Mesothelial cell of epicardium (in vitro differentiated cells): ENCODE results near the gene PHF21B. TPM values are rescaled to one million over a fixed set of nuclear protein-coding genes. Genes with fewer than 3 reads are reported as not detected.

ENCODE experiments used
- DNase-seq, 2 experiments: peaks; one replicate each; pipeline ENCODE4 v3.0.0; 2021; ENCODE audit warnings: low spot score in 2 of 2; ENCODE audit not compliant: unreplicated experiment in 2 of 2
- H3K27ac Mint-ChIP-seq: 2 replicates; pipeline ENCODE4 v1.8.0; 2021; ENCODE audit warnings: mixed read lengths
- H3K27me3 Mint-ChIP-seq: 2 replicates; pipeline ENCODE4 v1.8.0; 2021; ENCODE audit warnings: low read depth, mixed read lengths
- H3K36me3 Mint-ChIP-seq: 2 replicates; pipeline ENCODE4 v1.8.0; 2021; ENCODE audit warnings: mixed read lengths
- H3K4me1 Mint-ChIP-seq: 2 replicates; pipeline ENCODE4 v1.8.0; 2021; ENCODE audit warnings: mixed read lengths
- H3K4me3 Mint-ChIP-seq: 2 replicates; pipeline ENCODE4 v1.8.0; 2021; ENCODE audit warnings: mild to moderate bottlenecking, moderate library complexity, mixed read lengths
- H3K9me3 Mint-ChIP-seq: 2 replicates; pipeline ENCODE4 v1.8.0; 2021; ENCODE audit warnings: mixed read lengths
- CTCF ChIP-seq: fragments of 200-600 bp; sonication (generic); IDR thresholded peaks from one replicate; pipeline ENCODE4 v1.5.0; 2021; ENCODE audit warnings: antibody characterized with exemption; ENCODE audit not compliant: unreplicated experiment
- total RNA-seq: library from RNA; stranded (reverse); gene quantifications from 3 replicates; pipeline ENCODE4 v1.2.1, GENCODE V29; 2021

PHF21B gene
- total RNA-seq, 1 donor from 2014 or later = 8.6 TPM

DNA sequence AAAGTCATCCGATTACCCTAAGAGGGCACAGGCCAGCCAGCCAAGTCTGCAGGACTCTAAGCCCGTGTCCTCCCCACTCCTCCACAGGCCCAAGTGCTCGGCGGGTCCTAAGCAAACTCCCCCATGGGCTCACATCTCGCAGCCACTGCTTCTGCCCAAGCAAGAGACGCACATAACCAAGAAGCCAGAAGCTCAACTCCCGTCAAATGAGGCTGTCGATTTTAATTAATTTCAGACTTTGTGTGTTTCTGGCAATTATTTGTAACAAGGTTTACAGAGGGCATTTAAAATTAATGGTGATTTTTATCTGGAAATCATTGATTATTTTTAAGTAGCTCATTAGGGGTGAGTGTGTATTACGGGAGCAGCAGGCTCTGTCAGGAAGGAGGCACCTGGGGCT lies 27.4 kb downstream of the PHF21B start:
- Mint-ChIP-seq H3K27ac (no peak overlapping the region), H3K4me3 (no peak overlapping the region), H3K9me3 (no peaks in the 10 kb centered on the region), H3K36me3 (no peaks in the 10 kb centered on the region), H3K27me3 (peaks cover 2% of the 10 kb centered on the region), H3K4me1 (no peaks in the 10 kb centered on the region)
- TF ChIP-seq CTCF = no peak
- DNase-seq = no peak

- H3K9me3 Mint-ChIP-seq = no peaks in the 10 kb centered on the region
- H3K27ac Mint-ChIP-seq = no peak overlapping the region
- H3K36me3 Mint-ChIP-seq = no peaks in the 10 kb centered on the region
- DNase-seq = no peak
- TF ChIP-seq CTCF = no peak
- no peaks in the 10 kb centered on the region for H3K4me1 Mint-ChIP-seq
- no peak overlapping the region for H3K4me3 Mint-ChIP-seq
- peaks cover 2% of the 10 kb centered on the region for H3K27me3 Mint-ChIP-seq
Measured at GRCh38 chr22:44981857-44982256, 27.9 kb downstream of the PHF21B start.

DNA sequence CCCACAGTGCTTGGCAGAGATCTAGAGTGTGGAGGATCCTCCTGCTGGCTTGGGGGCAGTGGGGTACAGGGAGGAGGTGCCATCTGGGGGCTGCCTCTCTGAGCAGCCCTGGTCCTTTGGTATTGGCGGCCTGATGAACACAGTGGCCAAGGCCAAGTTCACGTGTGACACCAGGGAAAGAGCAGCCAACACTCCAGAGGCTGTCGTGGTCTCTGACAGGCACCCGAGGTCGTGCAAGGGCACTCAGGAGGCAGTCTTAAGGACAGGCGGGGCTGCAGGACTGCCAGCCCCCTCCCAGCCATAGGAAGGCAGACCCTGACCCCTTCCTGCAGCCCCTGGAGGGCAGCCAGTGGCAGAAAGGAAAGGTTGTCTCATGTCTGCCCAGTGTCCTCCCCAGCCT lies 30.7 kb downstream of the PHF21B start:
- Mint-ChIP-seq H3K27me3 (peaks cover 2% of the 10 kb centered on the region), H3K9me3 (no peaks in the 10 kb centered on the region), H3K4me3 (no peak overlapping the region), H3K27ac (no peak overlapping the region), H3K36me3 (no peaks in the 10 kb centered on the region), H3K4me1 (no peaks in the 10 kb centered on the region)
- no peak for DNase-seq
- no peak for TF ChIP-seq CTCF

DNA sequence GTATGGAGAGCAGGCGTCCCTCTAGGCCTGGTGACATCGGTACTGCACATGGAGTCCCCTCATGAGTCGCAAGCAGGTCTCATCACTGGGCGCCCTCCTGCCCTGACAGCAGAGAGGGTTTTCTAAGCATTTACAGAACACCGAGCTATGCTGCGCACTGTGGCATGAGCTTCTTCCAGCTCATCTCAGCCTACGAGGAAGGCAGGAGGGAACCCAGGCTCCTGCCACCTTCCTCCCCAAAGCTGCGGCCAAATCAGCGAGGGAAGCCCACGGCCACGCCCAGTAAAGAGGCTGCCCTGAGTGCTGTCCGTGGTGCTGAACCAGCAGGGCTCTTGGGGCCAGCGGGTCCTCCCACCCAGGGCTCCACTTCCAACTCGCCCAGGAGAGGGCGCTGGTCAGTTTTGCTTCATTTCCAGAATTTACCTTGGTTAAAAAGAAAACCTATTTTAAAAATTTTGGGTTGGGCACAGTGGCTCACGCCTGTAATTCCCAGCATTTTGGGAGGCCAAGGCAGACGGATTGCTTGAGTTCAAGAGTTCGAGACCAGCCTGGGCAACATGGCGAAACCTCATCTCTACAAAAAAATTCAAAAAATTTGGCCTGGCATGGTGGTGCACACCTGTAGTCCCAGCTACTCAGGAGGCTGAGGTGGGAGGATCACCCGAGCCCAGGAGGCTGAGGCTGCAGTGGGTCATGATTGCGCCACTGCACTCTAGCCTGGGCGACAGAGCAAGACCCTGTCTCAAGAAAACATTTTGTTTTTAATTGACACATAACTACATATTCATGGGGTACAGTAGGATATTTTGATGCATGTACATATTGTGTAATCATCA lies 34.2 kb downstream of the PHF21B start:
- TF ChIP-seq CTCF = peak; percentile 88
- Mint-ChIP-seq H3K27me3 (peaks cover 10% of the 10 kb centered on the region), H3K4me3 (no peak overlapping the region), H3K4me1 (peaks cover 2% of the 10 kb centered on the region), H3K36me3 (no peaks in the 10 kb centered on the region), H3K9me3 (no peaks in the 10 kb centered on the region), H3K27ac (no peak overlapping the region)
- DNase-seq = peak; percentile 93 to 96

DNA sequence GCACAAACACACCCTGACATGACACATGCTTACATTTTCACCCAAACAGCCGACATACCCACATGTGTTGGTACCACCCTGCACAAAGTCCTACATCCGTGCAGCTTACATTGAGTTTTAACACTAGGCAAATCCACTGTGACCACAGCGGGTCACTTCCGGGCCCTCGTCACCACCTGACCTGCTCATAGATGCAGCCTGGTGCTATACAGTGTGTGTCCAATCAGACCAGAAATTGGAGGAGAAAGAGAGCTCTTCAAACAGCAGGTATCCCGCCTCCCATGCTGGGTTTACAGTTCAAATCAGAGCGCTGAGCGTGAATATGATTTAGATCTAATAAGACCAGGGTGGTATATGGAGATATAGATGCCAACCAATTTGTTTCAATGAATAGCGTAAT lies 35.4 kb downstream of the PHF21B start:
- no peak for DNase-seq
- no peak overlapping the region for H3K4me3 Mint-ChIP-seq
- H3K27ac Mint-ChIP-seq = no peak overlapping the region
- H3K27me3 Mint-ChIP-seq = peaks cover 10% of the 10 kb centered on the region
- TF ChIP-seq CTCF = no peak
- H3K9me3 Mint-ChIP-seq = no peaks in the 10 kb centered on the region
- H3K4me1 Mint-ChIP-seq = peaks cover 2% of the 10 kb centered on the region
- no peaks in the 10 kb centered on the region for H3K36me3 Mint-ChIP-seq
